Right renal pelvis (tissue), 4 donors: ENCODE results near the gene ZNF282. TPM values are rescaled to one million over a fixed set of nuclear protein-coding genes. Genes with fewer than 3 reads are reported as not detected.
"Not testable (repeated sequence)": the region's sequence is repeated elsewhere in the genome, so short reads cannot be mapped to it uniquely, and the experiment has no call there.

Experiments used
- DNase-seq, 4 donors: peaks; one replicate each; pipeline ENCODE4 v3.0.0-alpha.2; 2013; ENCODE audit warnings: low read depth in 4 of 4, low spot score in 3 of 4, missing footprints in 1 of 4
- polyA plus RNA-seq, 4 donors: library from polyadenylated mRNA; unstranded; fragments of 120-200 nt; gene quantifications; one replicate each; pipeline ENCODE4 v1.2.1, GENCODE V29; 2013; ENCODE audit not compliant: insufficient read length in 4 of 4

The ZNF282 gene
- polyA plus RNA-seq, 4 donors = 24.1 to 31.4 (median 27.7) TPM

DNA sequence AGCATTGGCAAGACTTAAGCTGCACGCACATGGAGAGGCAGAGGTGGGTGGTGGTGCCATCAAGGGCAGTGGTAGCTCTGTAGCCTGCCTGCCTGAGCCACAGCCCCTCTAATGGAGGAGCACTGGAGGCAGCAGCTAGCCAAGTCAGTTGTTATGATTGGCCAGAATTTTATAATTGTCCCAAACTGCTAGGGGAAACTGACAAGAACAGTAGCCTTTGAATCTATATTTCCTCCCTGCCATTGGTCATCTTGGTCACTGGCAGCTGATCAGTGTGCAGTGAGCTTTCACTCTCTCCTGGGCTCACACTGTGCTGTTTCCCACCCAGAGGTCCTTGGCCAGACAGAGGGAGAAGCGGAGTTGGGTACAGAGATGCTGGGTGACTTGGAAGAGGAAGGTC, 57.0 kb downstream of the ZNF282 start:
- DNase-seq = no peak

DNA sequence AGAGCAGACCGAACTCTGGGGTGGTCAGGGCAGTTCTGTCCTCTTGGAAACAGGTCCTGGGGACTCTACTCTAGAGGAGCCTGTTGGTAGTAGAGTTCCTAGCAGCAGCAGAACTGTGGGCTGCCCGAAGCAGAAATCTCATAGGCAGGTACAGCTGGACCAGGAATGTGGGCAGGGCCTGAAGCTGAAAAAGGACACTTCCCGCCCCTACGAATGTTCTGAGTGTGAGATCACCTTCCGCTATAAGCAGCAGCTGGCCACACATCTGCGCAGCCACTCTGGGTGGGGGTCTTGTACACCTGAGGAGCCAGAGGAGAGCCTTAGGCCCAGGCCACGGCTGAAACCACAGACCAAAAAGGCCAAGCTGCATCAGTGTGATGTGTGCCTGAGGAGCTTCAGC, 58.3 kb downstream of the ZNF282 start:
- no peak for DNase-seq

DNA sequence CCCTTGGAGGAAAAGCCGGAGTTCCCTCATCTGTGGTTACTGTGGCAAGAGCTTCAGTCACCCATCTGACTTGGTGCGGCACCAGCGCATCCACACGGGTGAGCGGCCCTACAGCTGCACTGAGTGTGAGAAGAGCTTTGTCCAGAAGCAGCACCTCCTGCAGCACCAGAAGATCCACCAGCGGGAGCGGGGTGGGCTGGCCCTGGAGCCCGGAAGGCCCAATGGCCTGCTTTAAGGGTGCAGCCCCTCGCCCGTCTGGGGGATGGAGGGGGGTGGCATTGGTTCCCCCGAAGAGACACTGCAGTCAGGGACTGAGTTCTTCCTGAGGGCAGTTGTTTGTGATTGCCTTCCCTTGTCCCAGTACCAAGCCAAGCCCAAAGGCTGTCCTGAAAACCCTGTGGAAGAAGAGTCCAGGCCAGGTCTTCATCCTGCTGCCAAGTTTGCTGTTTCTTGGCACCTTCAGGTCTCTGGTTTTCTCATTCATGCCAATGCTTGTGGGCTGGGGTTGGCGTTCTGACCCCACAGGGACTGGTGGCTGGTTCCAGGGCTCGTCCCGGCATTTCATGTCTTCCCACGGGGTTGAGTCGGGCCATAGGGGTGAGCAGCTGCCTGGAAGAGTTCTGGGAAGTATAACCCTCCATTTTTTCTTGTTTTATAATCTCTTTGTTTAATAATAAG, 59.0 kb downstream of the ZNF282 start:
- DNase-seq = no peak

DNA sequence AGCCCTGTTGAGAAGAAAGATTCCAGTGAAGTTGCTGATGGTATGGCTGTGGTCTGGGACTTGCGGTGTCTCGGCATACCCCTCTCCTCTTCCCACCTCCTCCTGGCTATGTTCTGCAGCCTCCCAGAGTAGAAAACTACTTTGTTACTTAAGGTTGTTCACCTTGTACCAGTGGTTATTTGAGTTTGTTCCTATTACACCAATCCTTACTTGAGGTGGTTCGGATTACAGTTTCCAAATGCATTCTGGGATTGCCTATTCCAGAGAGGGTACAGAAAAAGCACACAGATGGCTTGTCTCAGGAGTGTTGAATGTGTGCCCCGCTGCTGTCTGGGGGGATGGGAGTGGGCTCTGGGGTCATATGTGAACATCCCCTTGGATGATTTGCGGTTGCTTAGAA, 59.8 kb downstream of the ZNF282 start:
- DNase-seq = no peak

DNA sequence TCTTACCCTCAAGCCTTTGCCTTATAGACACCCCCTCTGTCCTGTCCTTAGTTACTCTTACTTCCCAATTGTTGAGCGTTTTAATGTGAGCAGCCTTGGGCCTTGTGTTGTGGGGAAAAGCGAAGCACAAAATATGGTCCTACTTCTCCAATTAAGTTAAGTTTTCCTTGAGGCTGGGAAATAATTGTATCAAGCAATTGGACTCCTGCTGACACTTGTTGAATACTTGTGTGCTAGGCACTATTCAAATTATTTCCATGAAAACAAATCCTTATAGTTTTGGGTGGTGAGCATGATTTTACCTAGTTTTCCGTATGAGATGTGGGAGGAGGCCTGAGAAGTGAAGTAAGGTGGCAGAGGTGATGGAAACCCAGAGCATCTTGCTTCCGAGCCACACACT, 61.2 kb downstream of the ZNF282 start:
- no peak for DNase-seq

DNA sequence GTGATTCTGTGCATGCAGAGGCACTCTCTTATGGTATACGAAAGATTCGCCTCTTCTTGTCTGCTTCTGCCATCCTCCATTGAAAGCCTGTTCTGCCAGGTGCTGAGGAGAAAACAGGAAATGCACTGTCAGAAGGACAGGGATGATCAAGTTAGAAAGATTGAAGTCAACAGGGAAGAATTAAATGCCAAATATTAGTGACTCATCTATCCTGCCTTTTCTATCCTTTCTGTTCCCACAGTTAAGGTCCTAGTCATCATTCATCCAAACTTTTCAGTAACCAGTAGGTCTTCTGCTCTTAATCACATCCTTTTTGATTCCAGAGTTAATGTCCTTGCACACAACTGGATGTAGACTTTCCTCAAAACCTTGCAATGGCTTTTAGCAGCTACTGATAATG, 61.8 kb downstream of the ZNF282 start:
- no peak for DNase-seq

DNA sequence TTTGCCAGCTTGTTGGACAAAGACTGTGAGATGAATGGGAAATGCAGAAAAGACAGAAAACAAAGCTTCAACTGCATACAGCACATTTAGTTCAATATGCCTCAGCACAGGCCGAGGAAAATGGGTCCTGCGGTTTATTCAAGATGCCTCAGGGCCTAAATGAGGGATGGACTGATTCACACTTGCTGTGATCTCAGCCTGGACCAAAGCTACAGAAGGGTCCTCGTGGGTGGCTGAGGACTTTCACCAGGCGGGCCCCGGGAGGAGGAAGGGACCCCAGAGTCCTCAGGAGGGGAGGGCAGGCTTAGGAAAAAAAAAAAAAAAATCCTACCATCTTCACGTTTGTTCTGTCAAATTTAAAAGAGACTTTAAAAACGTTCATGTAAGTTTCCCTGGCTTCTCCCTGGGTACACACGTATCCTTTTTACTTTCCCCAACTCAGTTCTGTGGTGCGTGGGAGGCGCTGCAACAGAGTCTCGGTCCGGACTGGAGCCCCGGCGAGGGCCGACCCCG, 66.0 kb downstream of the ZNF282 start:
- peak in 1 of 4 donors; percentile 12 for DNase-seq

DNA sequence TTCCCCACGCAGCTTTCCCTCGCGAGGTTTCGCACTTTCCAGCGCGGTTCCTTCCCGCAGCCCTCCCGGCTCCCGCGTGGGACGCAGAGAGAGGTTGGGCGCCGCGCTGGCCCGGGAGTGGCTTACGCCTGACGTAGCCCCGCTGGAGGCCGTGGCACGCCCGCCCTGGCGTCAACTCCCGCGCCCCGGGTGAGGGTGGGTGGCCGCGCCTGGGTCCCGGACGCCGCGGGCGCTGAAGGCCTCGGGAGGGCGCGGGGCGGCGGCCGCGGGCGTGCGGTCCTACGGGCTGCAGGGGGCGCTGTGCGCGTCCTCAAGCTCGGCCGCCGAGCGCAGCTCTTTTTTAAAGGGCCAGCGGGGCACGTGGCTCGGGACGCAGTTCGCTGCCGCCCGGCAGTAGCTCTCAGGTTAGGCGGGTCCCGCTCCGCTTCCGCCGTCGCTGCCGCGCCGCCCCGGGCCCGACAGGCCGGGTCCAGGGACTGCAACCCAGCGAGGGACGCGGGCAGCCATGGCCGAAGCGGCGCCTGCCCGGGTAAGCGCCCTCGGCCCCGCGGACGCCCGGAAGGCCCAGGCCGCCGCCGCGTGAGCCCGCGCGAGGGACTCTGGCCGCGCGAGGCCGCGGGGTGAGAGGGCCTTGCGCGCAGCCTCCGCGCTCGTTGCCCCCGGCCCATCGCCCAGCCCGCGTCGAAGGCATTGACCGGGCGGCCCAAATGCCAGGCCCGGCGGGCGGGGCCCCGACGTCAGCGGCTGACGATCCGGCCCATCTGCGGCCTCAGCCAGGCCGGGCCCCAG, 66.7 kb downstream of the ZNF282 start, which contains the start of gene ZNF783:
Gene ZNF783, plus strand, starts transcription at position 368 of the 789 bp plus-strand sequence. Its CDS starts 138 bp downstream, at position 506.
- DNase-seq = peak; percentile 75 to 88 (median 80)

DNA sequence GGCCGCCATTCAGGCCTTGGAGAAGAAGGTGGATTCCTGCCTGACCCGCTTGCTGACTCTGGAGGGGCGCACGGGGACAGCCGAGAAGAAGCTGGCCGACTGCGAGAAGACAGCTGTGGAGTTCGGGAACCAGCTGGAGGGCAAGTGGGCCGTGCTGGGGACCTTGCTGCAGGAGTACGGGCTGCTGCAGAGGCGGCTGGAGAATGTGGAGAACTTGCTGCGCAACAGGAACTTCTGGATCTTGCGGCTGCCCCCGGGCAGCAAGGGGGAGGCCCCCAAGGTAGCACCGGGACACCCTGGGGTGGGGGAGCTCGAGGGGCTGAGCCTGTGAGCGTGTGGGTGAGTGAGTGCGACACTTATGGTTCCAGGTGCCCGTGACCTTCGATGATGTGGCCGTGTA, 71.1 kb downstream of the ZNF282 start:
- no peak for DNase-seq

DNA sequence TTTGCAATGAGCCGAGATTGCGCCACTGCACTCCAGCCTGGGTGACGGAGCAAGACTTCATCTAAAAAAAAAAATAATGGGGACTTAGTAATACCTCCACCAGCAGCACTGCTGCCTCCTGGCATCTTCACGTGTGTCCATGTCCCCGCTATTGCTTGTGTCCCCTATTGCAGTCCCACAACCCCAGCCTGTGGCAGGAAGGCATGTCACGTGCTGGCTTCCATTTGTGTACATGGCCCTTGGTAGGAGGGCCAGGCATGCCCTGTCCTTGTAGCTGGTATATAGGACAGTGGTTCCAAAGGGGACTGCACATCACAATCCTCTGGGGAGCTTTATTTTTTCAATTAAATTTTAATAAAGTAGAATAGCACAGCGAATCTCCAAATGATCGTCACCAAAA, 72.4 kb downstream of the ZNF282 start:
- no peak for DNase-seq

DNA sequence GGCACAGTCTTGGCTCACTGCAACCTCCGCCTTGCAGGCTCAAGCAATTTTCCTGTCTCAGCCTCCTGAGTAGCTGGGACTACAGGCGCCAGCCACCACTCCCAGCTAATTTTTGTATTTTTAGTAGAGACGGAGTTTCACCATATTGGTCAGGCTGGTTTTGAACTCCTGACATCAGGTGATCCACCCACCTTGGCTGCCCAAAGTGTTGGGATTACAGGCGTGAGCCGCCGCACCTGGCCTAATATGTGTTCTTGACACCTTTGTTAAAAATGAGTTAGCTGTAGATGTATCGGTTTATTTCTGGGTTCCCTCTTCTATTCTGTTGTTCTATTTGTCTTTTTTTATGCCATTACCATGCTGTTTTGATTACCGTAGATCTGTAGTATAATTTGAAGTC, 79.1 kb downstream of the ZNF282 start:
- not testable (repeated sequence) for DNase-seq

Other genes starting within 250 kb of the ZNF282 start
- 100 to 1,000 TPM; 166 to 197 (median 191) TPM for gene PDIA4, start 167.0 kb upstream of the ZNF282 start, polyA plus RNA-seq
- gene ZNF786, start 104.8 kb upstream of the ZNF282 start, polyA plus RNA-seq = 10 to 100 TPM in 2 of 4 donors, 1 to 10 TPM in 2; 8.4 to 10.5 (median 9.6) TPM
- gene ZNF425, start 69.2 kb upstream of the ZNF282 start, polyA plus RNA-seq = 1 to 10 TPM; 6.4 to 9.1 (median 7.0) TPM
- gene ZNF398, start 48.1 kb upstream of the ZNF282 start, polyA plus RNA-seq = 10 to 100 TPM; 13.1 to 15.0 (median 14.2) TPM
- 10 to 100 TPM; 16.5 to 18.4 (median 18.0) TPM for gene ZNF212, start 44.1 kb downstream of the ZNF282 start, polyA plus RNA-seq
- 10 to 100 TPM; 11.8 to 14.3 (median 13.1) TPM for gene ZNF783, start 66.7 kb downstream of the ZNF282 start, polyA plus RNA-seq